HuH-7.5 (cell line): ENCODE data around the gene CRACR2B.

Experiments used
- DNase-seq: peaks from one replicate; pipeline ENCODE4 v3.0.0; 2011; ENCODE audit warnings: low spot score

Gene CRACR2B

DNA sequence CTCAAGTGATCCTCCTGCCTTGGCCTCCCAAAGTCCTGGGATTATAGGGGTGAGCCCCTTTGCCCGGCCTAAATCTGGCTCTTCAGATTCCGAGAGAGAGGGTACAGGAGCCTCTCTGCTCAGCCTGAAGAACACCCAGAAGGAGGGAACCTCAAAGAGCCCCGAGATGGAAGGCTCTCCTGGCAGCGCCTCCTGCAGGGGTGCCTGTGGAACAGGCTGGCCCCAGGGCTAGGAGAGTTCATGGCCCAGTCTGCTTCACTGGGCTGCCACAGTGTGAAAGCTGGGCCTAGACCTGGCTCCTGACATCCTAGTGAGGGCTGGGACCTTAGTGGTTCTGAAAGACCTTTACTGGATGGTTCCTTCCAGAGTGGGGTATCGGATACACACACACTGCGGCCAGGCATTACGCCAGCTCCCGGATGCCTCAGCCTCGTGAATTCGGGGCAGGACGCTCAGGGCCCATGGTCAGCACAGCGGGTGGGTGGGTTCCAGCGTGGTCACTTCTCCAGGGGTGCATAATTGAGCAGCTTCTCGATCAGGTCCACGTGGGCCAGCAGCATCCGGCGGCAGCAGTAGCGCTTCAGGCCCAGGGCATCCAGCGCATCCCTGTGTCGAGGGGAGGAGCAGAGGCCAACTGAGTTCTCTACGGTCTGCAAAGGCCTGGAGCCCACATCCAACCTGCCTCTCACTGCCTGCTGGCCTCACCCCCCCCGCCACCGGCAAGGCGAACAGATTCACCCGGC is 12.3 kb downstream of the CRACR2B start:
- DNase-seq: no peak

DNA sequence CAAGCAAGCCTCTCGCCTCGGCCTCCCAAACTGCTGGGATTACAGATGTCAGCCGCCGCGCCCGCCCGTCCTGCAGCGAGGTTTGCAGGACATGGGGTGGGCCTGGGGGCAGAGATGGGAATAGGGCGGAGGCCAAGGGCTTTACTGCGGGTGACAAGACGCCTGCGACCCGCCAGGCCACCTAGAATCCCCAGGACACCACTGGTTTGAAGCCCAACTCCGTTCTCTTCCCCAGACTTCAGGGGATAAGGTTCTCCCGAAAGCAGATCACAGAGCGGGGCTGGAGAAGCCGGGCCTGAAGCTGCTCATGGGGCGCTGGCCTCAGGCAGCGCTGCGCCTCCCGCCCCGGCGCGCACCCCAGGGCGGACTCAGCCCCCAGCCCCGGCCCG is 14.3 kb downstream of the CRACR2B start:
- no peak for DNase-seq

DNA sequence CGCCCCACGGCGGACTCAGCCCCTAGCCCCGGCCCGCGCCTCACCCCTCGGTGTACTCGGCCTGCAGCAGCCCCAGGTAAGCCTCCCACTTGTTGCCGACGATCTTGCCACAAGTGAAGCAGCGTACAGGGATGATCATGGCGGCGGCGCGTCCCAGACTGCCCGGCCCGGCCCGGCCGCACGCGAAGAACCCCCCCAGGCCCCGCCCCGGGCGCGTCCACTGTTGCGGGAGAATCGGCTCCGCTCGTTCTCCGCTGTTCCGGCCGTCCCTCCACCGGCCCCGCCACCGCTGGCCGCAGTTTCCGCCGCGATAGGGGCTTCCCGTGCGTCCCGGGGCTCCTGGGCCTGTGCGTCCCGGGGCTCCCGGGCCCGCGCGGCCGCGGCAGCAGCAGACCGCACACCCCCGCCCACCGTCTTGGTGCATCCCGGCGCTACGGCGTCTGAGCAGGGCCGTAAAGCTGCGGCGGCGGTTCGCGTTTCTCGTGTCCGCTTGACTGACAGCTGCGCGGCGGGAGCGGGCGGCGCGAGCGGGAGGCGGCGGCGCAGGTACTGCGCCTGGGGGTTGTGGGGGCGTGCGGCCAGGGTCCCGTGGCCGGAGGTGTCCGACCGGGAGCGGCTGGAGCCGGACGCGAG is 14.8 kb downstream of the CRACR2B start, which contains the start of the genes POLR2L and TSPAN4:
Gene POLR2L, minus strand, starts transcription at position 160 of the 633 bp plus-strand sequence. Its CDS starts 21 bp downstream, at position 139.
Gene TSPAN4, plus strand, starts transcription at position 483 of the 633 bp plus-strand sequence. CDS start 7,453 bp downstream, outside the sequence.
- DNase-seq: peak; percentile 84

DNA sequence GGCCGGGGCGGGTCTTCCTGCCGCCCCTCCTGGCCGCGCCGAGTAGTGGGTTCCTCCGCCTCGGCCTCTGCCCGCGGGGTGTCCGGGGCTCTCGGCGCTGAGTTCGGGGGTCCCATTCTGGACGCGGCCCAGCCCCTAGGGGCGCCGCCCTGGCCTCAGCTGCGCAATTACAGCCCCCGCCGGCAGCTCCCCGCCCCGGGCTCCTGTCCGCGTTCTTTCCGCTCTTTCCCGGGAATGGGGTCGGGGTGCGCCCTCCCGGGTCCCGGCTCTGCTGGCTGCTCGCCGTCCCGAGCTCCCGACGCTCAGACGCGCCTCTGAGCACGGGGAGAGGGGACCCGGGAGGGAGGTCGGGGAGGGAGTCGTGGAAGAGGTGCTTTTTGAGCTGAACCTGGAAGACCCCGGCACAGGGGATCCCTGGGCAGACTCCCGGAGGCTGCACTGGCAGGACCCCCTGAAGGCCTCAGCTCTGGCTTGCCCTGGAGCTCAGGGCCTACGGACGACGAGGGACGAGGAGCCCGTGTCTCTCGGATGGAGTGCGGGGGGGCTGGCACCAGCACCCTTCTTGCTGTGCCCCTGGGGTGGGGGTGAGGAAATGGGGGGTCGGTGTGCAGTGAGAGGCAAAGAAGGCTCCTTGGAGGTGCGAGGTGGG is 15.5 kb downstream of the CRACR2B start:
- DNase-seq: no peak

DNA sequence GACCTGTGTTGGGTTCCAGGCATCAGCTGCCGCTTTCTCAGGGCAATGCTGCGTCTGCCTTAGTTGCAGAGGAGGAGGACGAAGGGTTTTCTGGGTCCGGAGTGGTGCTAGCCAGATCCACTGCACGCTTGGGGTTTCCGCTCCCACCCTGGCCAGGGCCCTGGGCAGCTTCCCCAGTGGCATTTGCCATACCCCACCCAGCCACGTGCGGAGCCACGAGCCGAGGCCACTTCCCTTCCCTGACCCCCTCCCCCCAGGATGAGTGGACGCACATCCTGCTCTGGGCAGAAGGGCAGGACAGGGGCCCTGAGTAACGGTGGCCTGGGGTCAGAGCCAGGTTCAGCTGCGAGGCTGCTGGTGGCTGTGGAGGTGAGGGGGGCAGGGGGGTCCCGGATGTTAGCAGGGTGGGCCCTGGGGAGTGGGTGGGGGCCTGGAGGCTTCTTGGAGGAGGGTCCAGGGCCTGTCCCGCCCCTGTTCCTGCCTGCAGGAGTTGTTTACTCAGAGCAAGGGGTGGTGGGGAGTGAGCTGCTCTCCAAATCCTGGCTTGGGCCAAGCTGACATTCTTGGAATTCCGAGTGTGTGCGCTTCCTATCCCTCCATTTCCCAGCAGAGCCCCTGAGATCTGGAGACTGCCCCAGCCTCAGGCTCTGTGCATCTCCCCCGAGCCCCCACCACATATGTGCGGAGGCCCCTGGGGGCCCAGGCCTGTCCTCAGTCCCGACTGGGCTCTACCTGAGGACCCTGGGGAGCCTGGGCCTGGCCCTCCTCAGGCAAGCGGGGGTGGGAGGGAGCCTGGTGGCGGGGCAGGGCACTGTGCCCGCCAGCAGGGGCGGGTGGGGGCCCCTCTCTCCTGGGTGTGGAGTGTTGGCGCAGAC is 16.3 kb downstream of the CRACR2B start:
- DNase-seq: peak; percentile 94

DNA sequence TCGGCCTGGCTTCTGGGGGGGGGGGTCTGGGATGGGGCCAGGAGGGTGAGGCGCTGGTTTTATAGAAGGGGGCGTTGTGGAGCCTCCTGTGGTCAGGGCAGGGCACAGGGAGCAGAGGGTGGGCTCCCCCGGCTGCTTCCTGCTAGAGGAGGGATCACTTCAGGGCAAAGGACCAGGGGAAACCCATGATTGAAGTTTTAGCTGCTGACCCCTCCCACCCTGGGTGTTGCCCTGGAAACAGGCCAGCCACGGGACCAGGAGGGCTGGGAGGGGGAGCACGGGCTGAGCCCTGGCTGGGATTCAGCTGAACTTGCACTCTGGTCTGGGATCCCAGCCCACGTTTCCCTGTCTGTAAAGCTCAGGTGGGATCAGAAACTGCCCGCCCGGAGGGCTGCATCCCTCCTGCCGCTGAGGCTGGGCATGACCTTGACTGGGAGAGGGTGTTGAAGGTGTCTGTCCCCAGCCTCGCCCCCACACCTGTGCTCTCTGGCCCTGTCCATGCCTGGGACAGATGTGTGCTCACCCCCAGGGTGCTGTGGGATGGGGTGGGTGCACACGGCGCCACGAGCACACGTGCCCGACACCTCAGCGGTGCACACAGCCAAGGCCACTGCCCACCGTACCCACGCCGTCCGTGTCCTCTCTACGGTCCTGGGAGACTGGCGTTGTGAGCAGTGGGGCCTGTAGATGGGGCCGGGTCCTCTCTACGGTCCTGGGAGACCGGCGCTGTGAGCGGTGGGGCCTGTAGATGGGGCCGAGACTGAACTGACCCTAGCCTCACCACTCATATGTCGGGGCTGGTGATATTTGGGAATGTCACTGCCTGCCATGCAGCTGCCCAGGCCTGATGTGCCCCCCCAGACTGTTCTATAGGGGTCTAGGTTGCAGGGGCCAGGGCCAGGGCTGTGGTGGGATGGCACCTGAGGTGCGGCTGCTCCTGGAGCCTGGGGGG is 17.2 kb downstream of the CRACR2B start:
- peak; percentile 86 for DNase-seq

DNA sequence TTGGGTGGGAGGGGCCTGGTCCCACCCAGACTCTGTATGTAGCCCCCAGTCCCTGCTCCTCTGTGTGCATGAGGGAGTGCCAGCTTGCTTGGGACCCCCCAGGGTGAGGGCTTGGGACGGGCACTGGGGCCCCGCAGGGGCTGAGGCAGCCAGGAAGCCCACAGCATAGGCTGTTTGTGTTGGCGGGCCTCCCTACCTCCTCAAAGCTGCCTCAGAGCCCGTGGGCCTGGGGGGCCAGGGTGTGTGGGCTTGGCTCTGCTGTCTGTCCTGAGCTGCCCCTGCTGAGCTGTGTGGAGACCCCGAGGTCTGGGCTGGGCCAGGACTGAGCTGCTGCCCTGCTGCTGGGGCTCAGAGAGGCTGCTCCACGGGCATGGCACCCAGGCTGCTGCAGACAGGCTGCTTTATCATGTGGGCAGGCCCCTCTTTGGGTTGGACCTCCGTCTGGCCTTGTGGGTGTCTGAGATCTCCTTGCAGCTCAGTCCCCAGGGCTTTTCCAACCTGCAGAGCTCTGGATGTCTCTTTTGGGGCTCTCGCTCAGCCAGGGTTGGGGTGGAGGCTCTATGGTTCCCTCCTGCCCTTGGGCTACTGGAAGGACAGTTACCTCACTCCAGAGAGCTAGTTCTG is 18.3 kb downstream of the CRACR2B start:
- DNase-seq: no peak

DNA sequence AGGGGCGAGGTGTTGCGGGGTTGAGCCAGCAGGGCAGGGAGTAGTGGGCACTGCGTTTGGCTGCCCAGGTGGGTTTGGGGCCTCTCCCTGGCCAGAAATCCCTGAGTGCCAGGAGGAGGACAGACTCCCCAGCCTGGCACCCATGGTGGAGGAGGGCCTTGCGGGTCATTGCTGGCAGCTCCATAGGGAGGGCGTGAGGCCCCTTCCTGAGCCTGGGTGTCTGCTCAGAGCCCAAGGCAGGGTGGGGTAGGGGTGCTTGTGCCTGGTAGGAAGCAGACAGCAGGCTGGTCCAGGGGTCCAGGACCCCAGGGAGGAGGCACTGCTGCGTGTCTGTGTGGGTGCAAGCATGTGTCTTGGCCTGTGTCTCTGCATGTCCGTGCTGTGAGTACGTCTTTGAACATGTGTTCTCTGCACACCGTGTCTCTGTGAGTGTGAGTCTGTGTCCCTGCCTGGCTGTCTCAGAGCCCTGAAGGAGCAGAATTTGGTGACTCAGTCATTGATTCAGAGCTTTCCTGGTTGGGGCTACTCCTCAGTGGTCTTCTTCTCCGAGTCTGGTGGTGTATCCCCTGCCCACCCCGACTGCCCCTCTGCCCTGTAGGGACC is 18.9 kb downstream of the CRACR2B start:
- no peak for DNase-seq

DNA sequence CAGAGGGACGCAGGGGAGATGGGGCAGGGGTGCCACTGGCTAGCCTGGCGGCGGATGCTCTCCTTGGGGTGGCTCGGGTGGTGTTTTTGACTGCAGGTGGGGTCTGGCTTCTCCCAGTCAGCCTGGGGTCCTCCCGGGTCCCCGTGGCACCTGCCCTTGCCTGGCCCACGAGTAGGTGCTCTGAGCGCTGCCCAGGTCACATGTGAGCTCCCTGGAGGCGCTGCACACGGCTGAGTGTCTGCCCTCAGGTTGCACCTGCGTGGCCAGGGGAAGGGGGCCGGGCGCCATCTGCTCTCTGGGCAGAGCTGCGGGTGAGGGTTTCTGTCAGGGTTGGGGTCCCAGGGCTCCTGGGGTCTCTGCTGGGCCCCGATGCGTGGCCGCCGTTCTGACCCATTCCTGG is 20.2 kb downstream of the CRACR2B start:
- no peak for DNase-seq

DNA sequence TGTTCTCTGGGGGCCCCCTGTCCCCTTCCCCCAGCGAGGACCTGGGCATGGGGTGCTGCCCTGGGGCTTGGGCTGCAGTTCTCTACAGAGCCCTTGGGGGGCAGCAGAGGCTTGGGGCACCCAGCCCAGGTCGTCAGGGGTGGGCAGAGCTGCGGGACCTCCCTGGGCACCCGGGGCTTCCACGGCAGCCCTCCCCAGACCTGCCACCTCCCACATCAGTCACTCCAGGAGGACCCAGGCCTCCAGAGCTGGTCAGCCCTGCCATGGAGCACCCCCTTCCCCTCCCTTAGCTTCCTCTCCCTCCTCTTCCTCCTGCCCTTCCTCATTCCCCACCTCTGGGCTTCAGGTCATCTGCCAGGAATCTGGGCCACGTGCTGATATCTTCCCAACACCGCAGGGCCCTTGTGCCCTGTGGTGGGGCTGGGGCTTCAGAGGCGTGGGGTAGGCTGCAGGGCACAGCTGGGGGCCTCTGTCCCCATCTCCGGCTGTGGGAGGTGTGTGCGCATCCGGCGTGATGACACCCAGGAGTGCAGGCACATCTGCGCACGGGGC is 20.7 kb downstream of the CRACR2B start:
- peak; percentile 94 for DNase-seq

DNA sequence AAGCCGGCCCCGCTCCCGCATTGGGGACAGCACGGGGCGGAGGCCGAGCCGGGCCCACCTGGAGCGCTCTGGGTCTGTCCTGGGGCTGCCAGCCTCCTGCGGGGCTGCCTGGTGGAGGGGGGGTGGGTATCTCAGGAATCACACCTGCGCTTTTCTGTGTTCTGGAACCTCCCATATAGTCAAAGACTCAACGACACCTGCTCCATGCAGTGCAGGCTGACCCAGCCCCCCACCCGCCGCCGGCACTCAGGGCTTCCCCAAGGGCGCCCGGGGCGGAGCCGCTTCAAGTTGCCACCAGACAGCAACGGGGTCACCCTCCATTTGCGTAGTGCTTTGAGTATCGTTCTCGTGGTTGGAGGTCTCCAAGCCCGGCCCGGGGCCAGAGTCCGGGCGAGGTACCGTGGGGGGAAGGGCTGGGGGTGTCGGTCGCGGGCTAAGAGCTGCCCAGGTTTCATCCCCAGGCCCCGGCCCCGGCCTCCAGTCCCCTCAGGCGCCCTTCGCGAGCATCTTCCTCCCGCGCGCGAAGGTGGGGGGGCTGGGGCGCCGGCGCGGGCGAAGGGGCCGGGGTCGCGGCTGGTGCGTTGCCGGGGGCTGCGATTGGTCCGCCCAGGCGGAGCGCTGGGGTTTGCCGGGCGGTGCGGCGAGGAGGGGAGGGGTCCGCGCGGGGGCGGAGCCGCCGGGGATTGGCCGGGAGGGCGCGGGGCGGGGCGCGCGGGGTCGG is 21.5 kb downstream of the CRACR2B start:
- no peak for DNase-seq

DNA sequence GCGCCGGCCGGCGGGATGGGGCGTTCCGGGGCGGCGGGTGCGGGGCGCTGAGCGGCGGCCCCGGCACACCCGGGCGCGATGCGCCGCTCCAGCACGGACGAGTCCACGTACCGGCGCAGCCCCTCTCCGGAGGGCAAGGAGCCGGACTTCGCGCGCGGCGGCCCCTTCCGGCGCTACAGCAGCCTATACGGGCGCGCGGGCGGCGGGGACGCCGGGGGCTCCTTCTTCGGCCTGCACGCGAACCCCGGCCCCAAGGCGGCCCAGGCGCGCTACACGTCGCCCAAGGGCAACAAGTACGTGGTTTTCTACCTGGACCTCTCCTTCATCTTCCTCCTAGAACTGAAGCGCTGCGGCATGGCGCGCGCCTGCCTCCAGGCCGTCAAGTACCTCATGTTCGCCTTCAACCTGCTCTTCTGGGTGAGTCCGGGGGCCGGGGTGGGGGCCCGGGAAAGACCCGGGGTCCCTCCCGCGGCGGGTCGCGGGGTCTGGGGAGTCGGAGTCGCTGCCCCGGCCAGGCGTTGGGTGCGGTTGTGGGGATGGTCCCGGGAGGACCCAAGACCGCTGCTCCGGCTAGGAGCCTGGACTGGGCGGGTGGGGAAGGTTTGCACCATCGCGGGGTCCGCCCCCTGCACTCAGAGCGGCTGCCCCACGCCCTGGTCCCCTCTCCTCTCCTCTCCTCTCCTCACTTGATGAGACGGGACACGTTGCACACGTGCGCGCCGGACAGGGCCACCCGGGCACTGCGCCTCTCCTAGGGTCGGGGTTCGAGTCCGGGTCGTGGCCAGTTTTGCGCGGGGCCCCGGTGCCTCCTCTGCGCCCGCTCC is 22.4 kb downstream of the CRACR2B start:
- no peak for DNase-seq

DNA sequence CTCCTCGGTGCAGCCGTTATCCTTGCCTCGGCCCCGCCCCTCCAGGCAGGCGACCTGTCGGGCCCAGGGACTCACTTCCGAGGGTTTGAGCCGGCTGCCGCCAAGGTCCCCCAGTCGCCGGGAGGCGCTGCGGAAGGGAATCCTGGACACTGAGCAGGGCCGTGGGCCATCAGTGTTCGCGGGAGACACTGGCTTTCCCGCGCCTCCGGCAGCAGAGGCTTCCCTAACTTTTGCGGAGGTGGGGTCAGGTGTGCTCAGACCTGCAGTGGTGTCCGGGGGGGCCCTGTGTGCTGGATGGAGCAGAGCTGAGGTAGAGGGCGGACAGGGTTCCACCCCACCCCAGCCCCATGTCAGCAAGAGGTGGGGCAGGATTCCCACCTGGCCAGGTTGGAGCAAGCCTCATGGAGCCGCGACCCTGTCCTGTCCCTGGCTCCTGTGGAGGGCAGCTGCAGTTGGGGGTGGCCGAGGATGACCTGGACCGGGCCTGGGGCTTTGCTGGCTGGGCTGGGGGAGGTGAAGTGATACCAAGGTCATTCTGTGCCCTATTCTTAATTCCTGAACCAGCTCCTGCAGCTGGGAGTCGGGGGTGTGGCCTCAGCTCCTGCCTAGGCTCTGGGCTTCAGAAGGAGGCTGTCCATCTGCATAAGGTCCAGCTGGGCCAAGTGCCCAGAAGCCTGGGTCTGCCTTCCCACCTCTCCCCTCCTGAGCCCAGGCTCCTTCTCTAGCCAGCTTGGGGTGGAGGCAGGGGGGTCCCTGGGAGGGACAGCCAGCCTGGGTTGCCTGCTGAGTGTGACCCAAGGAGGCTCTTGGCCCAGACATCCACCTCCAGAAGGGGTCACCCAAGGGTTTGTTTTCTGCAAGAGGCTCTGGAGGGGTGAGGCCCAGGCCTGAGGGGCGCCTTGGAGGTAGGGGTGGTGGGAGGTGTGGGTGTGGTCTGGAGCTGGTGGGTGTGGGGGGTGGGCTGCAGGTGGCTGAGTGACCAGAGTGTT is 23.4 kb downstream of the CRACR2B start:
- DNase-seq: no peak

DNA sequence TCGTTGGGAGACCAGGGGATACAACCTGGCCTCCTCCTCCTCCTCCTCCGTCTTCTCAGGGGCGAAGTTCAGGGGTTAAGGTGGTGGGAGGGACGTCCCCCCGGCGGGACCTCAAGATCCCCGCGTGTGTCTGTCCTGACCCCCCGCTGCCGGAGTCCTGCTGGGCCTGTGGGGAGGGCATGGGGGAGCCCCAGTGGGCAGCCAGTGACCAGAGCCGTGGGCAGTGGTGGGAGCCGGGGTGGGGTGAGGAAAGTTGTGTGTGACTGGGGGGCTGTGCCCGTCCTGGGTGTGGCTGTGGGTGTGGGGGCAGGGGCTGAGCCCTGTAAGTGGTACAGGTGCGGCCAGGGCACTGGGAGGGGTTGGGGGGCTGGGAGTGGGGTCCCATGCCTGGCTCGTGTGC is 25.0 kb downstream of the CRACR2B start:
- no peak for DNase-seq

DNA sequence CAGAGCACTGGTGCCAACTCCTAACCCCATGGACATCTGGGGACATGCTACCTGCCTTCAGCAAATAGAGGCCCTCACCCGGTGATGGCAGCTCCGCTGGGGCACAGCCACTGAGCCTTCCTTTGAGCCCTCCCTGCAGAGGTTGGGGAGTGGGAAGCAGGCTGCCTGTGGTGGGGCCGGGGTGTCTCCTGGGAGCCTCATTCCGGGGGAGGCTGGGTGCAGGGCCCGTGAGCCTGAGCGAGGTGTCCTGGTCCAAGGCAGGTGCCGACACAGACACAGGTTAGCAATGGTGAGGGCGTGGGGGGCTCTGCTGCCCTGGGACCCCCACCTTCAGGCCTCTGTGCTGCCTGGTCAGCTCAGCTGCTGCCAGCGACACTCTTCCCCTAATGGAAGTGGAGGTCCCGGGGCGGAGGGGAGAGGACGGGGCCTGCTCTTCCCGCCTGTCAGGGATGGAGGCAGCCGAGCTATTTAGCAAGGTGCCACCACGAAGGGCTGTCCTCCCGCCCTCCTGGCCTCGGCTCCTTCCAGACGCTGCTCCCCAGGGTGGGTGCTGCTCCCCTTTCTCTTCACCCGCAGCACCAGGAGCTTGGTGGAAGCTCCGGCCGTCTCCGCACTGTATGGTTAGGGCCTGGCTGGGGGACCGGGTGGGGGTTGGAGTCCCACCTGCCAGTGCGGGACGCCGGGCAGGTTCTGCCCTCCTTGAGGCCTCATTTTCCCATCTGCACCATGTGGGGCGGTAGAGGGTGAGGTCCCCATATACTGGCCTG is 26.1 kb downstream of the CRACR2B start:
- DNase-seq: no peak
